ENCODE data around the gene VAC14. TPM values are rescaled to one million over a fixed set of nuclear protein-coding genes. Genes with fewer than 3 reads are reported as not detected.

VAC14 gene
- total RNA-seq, 2 donors from 2014 or later = 23.1 to 29.6 TPM

DNA sequence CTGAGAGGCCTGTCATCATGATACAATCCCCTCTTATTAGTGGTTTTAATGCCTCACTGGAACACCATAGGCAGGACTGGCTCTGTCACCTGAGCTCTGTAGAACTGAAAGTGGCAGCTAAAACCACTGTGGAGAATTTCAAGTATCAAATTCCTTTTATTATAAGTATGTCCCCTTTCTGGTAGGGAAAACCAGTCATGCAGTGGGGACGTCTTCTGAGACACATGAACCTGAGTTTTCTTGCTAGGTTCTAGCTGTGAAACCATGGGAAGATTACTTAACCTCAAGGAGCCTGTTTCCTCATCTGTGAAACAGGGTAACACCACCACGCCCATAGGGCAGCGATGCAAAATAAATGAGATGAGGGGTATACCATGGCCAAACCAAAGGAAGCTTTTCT lies 4.7 kb downstream of the VAC14 start:
- Mint-ChIP-seq H3K4me3 (no peak overlapping the region), H3K4me1 (ENCODE audit: low read depth) (peaks cover 34% of the 10 kb centered on the region), H3K9me3 (no peaks in the 10 kb centered on the region), H3K36me3 (ENCODE audit: insufficient read depth in 2 of 2) (peaks cover 0 to 3% of the 10 kb centered on the region in 2 donors), H3K27me3 (ENCODE audit: low read depth) (no peaks in the 10 kb centered on the region), H3K27ac (no peak overlapping the region)
- DNase-seq (no peak), ATAC-seq (replicated peaks in 1 of 2) (no peak)

DNA sequence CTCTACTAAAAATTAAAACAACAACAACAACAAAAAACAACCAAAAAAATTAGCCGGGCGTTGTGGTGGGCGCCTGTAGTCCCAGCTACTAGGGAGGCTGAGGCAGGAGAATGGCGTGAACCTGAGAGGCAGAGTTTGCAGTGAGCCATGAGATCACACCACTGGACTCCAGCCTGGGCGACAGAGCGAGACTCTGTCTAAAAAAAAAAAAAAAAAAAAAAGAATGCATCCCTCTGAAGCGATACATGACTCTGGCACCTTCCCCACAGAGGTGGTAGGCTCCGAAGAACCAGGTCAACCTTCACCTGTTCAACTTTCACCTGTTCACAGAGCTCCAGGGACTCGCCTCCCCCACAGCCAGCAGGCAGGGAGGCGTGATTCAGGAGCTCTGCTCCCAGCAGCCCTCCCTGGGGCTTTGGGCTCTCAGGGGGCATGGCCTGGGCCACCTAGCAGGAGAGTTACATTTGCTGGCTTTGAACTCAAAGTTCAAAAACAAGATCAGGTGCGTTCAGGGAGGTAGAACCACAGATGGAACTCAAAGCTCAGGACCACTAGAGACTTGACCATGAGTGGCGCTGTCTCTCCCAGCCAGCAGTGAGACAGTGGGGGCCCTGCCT lies 5.6 kb downstream of the VAC14 start:
- no peaks in the 10 kb centered on the region for H3K9me3 Mint-ChIP-seq
- H3K4me1 Mint-ChIP-seq (ENCODE audit: low read depth) = peaks cover 29% of the 10 kb centered on the region
- H3K27me3 Mint-ChIP-seq (ENCODE audit: low read depth) = no peaks in the 10 kb centered on the region
- H3K27ac Mint-ChIP-seq = no peak overlapping the region
- H3K4me3 Mint-ChIP-seq = no peak overlapping the region
- ATAC-seq (replicated peaks in 1 of 2) (no peak), DNase-seq (no peak)
- peaks cover 0 to 2% of the 10 kb centered on the region in 2 donors for H3K36me3 Mint-ChIP-seq (ENCODE audit: insufficient read depth in 2 of 2)

DNA sequence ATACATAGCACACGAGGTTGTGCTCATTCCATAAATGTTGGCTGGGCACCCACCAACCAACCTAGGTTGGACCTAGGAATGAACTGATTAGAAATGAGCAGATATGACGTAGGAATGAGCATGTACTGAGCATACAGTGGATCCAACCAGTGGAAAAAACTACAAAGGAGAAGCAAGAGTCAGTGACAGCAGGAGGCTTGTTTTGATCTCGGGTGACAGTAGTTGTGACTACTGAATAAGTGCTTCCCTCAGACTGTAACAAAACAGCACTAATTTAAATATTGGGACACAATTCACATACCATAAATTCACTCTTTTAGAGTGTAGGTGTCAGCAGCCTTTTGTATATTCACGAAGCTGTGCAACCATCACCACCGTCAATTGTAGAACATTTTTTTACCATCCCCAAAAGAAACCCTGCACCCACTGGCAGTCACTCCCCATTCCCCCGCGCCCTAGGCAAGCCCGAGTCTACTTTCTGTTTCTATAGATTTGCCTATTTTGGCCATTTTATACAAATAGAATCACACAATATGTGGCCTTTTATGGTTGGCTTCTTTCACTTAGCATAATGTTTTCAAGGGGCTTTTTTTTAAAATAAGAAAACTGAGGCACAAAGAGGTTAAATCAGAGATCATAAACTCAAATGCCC lies 7.0 kb downstream of the VAC14 start:
- Mint-ChIP-seq H3K4me1 (ENCODE audit: low read depth) (peaks cover 16% of the 10 kb centered on the region), H3K27ac (no peak overlapping the region), H3K36me3 (ENCODE audit: insufficient read depth in 2 of 2) (no peaks in the 10 kb centered on the region), H3K9me3 (no peaks in the 10 kb centered on the region), H3K4me3 (no peak overlapping the region), H3K27me3 (ENCODE audit: low read depth) (no peaks in the 10 kb centered on the region)
- ATAC-seq (replicated peaks in 1 of 2) (no peak), DNase-seq (no peak)

DNA sequence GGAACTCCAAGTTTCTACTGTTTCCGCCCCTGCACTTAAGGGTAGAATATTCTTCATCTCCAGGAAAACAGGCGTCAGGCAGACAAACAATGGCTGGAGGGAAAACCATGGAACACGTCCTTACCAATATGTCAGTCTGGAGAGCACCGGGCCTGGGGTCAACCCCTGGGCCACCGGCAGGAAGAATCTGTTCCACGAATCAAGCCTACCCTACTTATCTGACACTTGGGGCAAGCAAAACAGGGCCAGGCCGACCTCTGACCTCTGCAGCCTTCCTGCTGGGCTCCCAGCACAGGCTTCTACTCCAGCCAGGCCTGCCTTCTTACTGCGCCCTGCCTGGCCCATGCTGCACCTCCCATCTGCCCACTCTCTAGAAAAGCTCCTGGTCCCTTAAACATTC lies 10.1 kb downstream of the VAC14 start:
- ATAC-seq (replicated peaks in 1 of 2) = no peak
- no peak overlapping the region for H3K27ac Mint-ChIP-seq
- H3K9me3 Mint-ChIP-seq = no peaks in the 10 kb centered on the region
- H3K36me3 Mint-ChIP-seq (ENCODE audit: insufficient read depth in 2 of 2) = no peaks in the 10 kb centered on the region
- no peak overlapping the region for H3K4me3 Mint-ChIP-seq
- DNase-seq = no peak
- H3K27me3 Mint-ChIP-seq (ENCODE audit: low read depth) = no peaks in the 10 kb centered on the region
- H3K4me1 Mint-ChIP-seq (ENCODE audit: low read depth) = peaks cover 19% of the 10 kb centered on the region

DNA sequence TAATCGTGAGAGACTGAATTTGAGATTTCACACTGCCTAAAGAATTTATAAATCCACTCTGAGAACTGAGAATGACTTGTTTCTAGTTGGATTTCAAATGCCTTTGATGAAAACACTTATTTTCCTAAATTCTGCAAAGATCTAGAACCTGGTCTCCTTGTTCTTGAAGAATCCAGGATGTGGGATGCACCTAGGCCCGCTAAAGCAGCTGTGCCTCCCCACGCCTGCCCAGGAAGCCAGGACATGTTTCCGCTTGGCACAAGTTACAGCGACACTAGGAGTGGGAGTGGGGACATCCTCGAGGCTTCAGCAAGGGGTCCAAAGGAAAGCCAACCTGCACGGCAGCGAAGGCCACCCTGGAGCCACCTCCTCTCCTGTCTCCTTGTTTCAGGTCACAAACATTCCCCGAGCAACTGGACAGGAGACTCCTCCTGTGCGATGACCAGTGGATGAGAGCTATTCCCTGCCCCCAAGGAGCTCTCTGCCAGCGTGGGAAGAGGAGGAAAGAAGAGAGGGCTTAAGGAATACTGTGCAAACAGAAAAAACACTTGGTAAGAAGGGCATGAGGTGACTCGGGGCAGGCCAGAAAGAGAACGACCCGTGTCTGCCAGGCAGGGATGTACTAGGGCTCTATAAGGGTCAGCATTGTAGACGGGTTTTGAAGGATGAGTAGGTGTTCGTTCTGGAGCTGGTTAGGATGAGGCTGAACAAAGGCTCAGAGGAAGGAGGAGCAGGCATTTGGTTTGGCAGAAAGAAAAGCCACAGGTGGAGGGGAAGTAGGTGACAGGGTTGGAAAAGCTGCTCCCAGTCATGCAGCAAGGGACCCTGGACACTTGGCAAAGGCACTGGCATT lies 11.1 kb downstream of the VAC14 start:
- Mint-ChIP-seq H3K27ac (peak overlapping the region; percentile 36), H3K27me3 (ENCODE audit: low read depth) (no peaks in the 10 kb centered on the region), H3K4me1 (ENCODE audit: low read depth) (peaks cover 19% of the 10 kb centered on the region), H3K4me3 (no peak overlapping the region), H3K9me3 (no peaks in the 10 kb centered on the region), H3K36me3 (ENCODE audit: insufficient read depth in 2 of 2) (no peaks in the 10 kb centered on the region)
- DNase-seq (no peak), ATAC-seq (replicated peaks in 1 of 2) (no peak)

DNA sequence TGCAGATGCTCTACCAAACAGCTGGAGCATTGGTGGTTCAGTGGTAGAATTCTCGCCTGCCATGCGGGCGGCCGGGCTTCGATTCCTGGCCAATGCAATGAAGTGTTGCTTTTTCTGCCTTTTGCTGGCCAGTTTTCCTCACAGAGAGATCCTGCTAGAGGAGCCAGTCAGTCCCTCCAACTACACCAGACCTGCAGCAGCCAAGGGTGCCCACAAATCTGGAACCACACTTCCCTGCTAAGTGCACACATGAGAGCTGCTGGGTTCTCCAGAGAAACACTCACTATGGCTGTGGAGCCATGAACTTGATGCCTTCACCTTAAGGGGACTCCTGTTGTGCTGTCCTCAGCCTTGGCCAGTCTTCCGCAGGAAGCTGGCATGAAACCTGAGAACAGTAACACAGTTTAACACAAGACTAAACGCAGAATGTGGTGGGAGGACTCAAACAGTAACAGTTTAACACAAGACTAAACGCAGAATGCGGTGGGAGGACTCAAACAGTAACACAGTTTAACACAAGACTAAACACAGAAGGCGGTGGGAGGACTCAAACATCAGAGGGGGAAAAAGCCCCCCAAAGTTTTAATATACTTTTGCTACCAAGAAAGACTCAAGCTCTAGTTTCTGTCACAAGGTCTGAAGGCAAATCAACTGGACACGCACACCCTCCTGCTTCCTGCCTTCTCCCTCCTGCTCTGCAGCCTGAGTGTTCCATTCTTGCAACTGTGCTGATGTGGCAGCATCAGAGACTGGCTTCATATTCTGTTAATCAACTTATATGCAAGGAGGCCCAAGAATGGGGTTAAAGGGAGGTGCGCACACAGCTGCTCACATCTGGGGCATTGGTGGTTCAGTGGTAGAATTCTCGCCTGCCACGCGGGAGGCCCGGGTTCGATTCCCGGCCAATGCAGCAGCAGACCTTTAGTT lies 12.0 kb downstream of the VAC14 start:
- peak overlapping the region; percentile 36 for H3K27ac Mint-ChIP-seq
- no peak overlapping the region for H3K4me3 Mint-ChIP-seq
- no peaks in the 10 kb centered on the region for H3K36me3 Mint-ChIP-seq (ENCODE audit: insufficient read depth in 2 of 2)
- DNase-seq (no peak), ATAC-seq (replicated peaks in 1 of 2) (no peak)
- H3K4me1 Mint-ChIP-seq (ENCODE audit: low read depth) = peaks cover 13% of the 10 kb centered on the region
- H3K9me3 Mint-ChIP-seq = no peaks in the 10 kb centered on the region
- H3K27me3 Mint-ChIP-seq (ENCODE audit: low read depth) = no peaks in the 10 kb centered on the region

DNA sequence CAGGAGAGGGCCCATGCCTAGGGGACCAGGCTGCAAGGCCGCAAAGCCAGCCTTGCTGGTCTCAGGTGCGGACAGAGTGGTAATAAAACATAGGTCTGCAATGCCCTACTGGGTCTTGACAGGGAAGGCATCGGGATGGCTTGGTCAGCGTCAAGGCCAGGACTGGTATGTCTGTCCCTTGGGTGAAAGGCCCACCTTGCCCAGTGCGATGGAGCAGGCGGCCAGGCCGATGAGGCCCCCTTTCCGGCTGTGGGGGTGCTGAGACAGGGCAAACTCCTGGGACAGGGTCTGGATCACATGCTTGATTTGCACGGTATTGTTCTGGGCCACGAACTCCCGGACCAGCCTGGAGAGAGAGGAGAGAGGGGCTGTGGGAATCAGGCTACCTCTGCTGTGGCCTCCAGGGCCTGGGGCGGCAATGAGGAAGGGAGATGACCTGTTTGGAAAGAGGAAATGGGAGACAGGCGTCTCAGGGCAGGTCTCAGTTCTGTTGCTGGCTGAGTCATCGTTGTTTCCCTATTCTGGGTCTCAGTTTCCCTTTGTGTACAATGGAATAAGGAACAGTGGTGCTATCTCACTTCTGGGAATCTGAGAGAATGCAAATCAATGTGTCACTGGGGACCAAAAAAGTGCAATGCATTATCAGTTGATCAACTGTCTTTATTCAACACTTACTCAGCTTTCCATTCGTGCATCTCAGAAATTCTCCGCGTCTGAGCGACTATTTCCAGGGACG lies 14.8 kb downstream of the VAC14 start:
- Mint-ChIP-seq H3K27me3 (ENCODE audit: low read depth) (no peaks in the 10 kb centered on the region), H3K27ac (peak overlapping the region; percentile 5), H3K36me3 (ENCODE audit: insufficient read depth in 2 of 2) (peaks cover 0 to 7% of the 10 kb centered on the region in 2 donors), H3K4me3 (no peak overlapping the region), H3K9me3 (no peaks in the 10 kb centered on the region), H3K4me1 (ENCODE audit: low read depth) (peaks cover 7% of the 10 kb centered on the region)
- DNase-seq = no peak
- ATAC-seq (replicated peaks in 1 of 2) = no peak

DNA sequence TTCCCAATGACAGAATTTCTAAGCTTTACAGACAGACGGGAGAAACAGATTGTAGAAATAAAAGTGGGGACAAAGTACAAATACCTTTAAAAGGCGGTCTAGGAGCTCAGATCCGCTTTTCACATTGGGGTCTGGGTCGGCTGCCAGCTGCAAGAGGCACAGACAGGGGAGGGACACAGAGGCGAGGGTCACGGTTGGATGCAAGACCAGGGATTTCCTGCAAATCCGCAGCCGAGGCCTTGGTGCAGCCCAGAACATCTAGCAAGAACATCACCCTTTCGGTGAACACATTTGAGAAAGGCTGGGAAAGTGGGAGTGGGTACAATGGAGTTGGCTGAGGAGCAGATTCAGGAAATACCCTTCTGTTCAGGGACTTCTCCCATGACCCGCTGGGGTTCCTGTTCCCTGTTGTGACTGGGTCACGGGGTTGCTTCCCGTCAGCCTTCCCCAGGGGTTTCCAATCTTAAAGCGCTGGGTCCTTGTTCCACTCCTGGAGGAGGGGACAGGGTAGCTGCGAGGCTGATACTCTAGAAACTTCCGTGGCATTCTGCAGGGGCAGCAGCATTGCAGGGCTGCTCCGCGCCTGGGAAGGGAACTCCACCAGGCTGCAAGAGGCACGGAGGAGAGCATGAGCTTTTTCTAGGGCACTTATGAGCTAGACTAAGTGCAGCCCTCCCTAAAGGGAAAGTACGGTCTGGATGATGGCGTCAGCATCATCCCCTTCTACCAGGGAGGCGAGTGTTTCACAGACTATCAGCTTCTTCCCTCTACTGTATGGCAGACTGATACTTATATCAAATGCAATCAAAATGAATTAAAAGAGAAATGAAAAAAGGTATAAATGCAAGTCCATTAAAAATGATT lies 16.0 kb downstream of the VAC14 start:
- no peaks in the 10 kb centered on the region for H3K9me3 Mint-ChIP-seq
- H3K4me1 Mint-ChIP-seq (ENCODE audit: low read depth) = peaks cover 7% of the 10 kb centered on the region
- H3K27me3 Mint-ChIP-seq (ENCODE audit: low read depth) = no peaks in the 10 kb centered on the region
- H3K4me3 Mint-ChIP-seq = no peak overlapping the region
- H3K36me3 Mint-ChIP-seq (ENCODE audit: insufficient read depth in 2 of 2) = peaks cover 0 to 13% of the 10 kb centered on the region in 2 donors
- no peak for DNase-seq
- ATAC-seq (replicated peaks in 1 of 2) = no peak
- peak overlapping the region; percentile 55 for H3K27ac Mint-ChIP-seq

DNA sequence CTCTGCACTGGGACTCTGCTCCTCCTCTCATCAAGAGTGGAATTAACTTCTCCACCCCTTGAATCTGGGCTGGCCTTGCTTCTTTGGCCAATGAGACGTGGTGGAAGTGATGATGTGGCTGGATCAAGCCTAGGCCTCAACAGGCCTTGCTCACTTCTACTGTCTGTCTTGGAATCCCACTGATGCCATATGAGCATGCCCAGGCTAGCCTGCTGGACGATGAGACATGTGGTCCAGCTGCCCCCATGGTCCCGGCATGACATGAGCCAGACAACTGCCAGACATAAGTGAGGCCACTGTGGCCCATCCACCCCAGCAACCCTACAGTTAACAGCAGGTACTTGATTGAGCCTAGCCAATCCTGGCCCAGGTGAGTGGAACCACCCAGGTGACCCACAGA lies 18.7 kb downstream of the VAC14 start:
- no peak for ATAC-seq (replicated peaks in 1 of 2)
- H3K9me3 Mint-ChIP-seq = no peaks in the 10 kb centered on the region
- H3K4me1 Mint-ChIP-seq (ENCODE audit: low read depth) = peaks cover 7% of the 10 kb centered on the region

DNA sequence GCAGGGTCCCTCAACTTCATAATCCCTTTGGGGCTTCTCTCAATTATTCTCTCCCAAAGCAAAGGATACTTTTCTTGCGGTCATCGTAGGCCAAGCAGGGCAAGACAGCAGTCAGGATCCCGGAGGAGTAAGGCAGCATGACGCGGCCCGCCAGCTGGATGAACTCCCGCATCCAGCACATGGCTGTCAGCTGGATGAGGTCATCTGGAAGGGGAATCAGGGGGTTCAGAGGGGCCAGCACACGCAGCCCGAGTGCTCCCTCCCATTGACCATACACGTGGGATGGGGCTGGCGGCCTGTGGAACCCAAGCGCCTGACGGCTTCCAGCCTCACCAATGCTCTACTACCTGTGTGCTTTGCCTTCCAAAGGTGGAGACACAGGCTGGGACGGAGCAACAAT lies 19.2 kb downstream of the VAC14 start:
- H3K27me3 Mint-ChIP-seq (ENCODE audit: low read depth) = no peaks in the 10 kb centered on the region
- H3K36me3 Mint-ChIP-seq (ENCODE audit: insufficient read depth in 2 of 2) = peaks cover 0 to 15% of the 10 kb centered on the region in 2 donors

More for the DNA sequence above, 18.7 kb downstream of the VAC14 start:
- H3K36me3 Mint-ChIP-seq (ENCODE audit: insufficient read depth in 2 of 2) = peaks cover 0 to 15% of the 10 kb centered on the region in 2 donors
- H3K4me3 Mint-ChIP-seq = no peak overlapping the region
- no peaks in the 10 kb centered on the region for H3K27me3 Mint-ChIP-seq (ENCODE audit: low read depth)
- DNase-seq = no peak
- no peak overlapping the region for H3K27ac Mint-ChIP-seq

DNA sequence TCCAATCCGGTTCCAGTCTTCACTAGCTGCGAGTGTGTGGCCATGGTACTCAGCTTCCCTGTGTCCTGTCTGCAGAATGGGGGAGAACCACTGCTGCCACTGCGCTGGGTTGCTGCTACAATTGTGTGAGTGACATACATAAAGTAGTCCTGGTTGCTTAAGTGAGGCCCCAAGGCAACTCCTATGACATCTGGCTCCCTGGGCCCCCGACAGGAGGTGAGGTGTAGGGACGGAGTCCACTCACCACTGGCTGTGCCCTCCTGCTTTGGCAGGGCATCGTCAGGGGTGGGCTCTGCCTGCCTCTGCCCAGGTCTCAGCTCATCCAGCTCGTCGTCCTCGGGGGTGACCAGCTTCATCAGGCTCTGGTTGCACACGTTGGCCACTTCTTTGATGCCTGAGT lies 20.4 kb downstream of the VAC14 start:
- Mint-ChIP-seq H3K4me1 (ENCODE audit: low read depth) (no peaks in the 10 kb centered on the region), H3K27me3 (ENCODE audit: low read depth) (no peaks in the 10 kb centered on the region), H3K9me3 (no peaks in the 10 kb centered on the region), H3K4me3 (no peak overlapping the region), H3K27ac (no peak overlapping the region), H3K36me3 (ENCODE audit: insufficient read depth in 2 of 2) (peaks cover 0 to 15% of the 10 kb centered on the region in 2 donors)
- ATAC-seq (replicated peaks in 1 of 2) (no peak), DNase-seq (no peak)

More for the DNA sequence above, 19.2 kb downstream of the VAC14 start:
- H3K27ac Mint-ChIP-seq = no peak overlapping the region
- H3K4me3 Mint-ChIP-seq = no peak overlapping the region
- H3K9me3 Mint-ChIP-seq = no peaks in the 10 kb centered on the region
- no peak for ATAC-seq (replicated peaks in 1 of 2)
- no peak for DNase-seq
- H3K4me1 Mint-ChIP-seq (ENCODE audit: low read depth) = peaks cover 3% of the 10 kb centered on the region

Data from activated T-cell treated with anti-CD3 and anti-CD28 coated beads, Interleukin-2, amount 50 U/mL, for 72 hours (primary cell).